HL-60/S4 treated with phorbol 12-myristate 13-acetate at 8.2 ng/mL for 4 days and 3 days (cell line): Measurements from ENCODE around the gene ARHGEF9.
"Not testable (repeated sequence)": the region's sequence is repeated elsewhere in the genome, so short reads cannot be mapped to it uniquely, and the experiment has no call there.

Source experiments
- in situ Hi-C: fragments of 300-500 bp; cut with MboI; formaldehyde crosslinking; loops from 2 replicates; pipeline ENCODE4 v1.15.0; 2022; ENCODE audit warnings: low sequenced_read_pairs

Gene ARHGEF9

GRCh38 chrX:63784902-63785707 is at the start of gene ARHGEF9:
TSS of gene ARHGEF9 (minus strand) at chrX:63785214. CDS start at chrX:63785145, 69 bp downstream.
- in situ Hi-C loops, result no loop called here

DNA sequence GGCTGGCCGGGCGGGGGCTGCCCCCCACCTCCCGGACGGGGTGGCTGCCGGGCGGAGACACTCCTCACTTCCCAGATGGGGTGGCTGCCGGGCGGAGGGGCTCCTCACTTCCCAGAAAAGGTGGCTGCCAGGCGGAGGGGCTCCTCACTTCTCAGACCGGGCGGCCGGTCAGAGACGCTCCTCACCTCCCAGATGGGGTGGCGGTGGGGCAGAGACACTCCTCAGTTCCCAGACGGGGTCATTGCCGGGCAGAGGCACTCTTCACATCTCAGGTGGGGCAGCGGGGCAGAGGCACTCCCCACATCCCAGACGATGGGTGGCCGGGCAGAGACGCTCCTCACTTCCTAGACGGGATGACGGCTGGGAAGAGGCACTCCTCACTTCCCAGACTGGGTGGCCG is 40.4 kb upstream of the ARHGEF9 start:
- in situ Hi-C loops, result not testable (repeated sequence)

GRCh38 chrX:63818156-63818555 is 33.1 kb upstream of the ARHGEF9 start:
- in situ Hi-C loops, result no loop called here

DNA sequence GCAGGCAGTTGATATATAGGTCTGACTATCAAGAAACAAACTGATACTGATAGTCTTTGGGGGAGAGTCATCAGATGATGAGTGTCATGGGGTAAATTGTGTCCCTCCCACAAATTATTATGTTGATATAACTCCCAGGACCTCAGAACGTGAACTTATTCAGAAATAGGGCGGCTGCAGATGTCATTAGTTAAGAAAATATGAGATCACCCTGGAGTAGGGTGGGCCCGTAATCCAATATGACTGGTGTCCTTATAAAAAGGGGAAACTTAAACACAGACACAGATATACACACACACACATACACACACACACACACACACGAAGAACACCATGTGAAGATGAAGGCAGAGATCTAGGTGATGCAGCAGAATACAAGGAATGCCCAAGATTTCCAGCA is 32.7 kb upstream of the ARHGEF9 start:
- in situ Hi-C loops, result no loop called here

DNA sequence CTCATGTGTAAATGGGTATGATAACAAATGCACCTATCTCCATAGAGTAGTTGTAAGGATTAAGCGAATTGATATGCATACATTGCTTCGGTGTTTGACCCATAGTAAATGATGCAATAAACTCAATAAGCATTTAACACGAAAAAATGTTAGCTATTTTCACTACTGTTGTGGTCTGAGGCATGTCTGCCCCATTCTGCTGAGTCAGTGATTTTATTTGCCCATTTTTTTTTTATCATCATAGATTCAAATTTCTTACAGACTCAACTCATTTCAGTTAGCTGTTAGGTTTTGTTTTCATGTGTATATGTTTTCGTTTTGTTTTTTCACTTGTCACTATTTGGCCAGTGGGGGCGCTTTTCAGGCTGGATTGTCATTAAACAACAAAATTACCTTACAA is 27.8 kb upstream of the ARHGEF9 start:
- in situ Hi-C loops, result no loop called here

- in situ Hi-C loops, result no loop called here
These were observed 25.7 kb upstream of the ARHGEF9 start for GRCh38 chrX:63810746-63811145.

- in situ Hi-C loops, result no loop called here
These were observed 24.2 kb upstream of the ARHGEF9 start for GRCh38 chrX:63809173-63809572.

- in situ Hi-C loops, result not testable (repeated sequence)
These were observed 10.4 kb upstream of the ARHGEF9 start for GRCh38 chrX:63795406-63795805.

DNA sequence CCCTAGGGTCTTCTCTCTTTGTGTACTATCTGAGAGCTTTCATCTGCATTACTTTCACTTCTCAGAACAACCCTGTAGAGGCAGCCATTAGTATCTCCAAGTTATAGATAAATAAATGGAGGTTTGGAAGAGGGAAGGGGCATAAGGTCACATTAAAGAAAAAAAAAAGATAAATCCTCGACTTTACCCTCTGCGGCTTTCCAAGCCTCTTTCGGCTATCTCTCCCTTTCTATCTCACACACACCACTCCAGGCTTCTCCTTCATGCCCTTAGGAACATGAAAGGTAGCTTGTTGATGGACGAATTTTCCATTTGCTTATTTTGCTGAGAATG is 660 bp upstream of the ARHGEF9 start:
- in situ Hi-C loops, result no loop called here

DNA sequence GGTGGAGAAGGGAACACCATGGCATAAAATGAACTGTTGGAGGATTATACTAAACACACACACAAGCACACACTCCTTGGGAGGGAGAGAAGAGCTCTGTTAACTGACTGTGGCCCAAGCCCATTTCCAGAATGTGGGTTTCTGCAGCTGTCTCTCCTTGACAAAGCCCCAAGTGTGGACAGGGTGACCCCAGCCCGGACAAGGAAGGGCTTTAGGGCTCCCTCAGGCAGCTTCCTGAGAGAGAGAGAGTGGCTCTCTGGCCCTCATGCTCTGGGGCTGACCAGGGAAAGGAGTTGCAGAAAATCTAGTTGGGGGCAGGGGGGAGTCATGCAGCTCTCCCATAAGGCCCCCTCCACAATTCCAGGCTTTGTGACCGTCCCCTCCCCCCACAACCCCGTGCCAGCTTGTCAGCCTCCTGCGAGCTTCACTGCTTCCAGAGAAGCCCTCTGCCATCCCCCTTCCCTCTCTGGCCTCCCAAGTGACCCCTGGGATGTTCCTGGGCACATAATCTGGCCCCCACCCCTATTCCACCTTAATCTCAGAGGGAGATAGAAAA is 590 bp downstream of the ARHGEF9 start:
- in situ Hi-C loops, result no loop called here

DNA sequence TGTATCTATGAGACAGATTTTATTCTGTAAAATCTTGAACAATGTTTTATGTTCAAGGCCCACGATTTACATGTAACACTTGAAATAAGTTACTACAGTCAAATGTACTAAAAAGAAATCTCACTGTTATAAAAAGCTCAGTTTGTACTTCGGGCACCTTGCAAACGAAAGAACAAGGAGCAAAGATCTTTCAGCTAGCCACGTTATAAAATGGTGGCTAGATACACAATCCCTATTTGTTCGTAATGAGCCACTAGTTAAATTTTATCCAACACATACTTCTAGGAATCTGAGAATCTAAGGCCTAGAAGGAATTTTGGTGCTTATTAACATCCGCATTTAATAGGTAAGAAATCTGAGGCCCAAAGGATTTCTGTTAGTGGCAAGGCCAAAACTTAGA is 2.5 kb downstream of the ARHGEF9 start:
- in situ Hi-C loops, result no loop called here

DNA sequence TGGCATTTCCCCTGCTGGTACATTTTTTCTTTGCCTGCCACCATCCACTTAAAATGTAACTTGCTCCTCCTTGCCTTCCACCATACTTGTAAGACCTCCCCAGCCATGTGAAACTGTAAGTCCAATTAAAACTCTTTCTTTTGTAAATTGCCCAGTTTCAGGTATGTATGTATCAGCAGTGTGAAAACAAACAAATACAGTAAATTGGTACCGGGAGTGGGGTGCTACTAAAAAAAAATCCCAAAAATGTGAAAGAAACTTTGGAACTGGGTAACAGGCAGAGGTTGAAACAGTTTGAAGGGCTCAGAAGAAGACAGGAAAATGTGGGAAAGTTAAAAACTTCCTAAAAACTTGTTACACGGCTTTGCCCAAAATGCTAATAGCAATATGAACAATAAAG is 16.3 kb downstream of the ARHGEF9 start:
- in situ Hi-C loops, result no loop called here

DNA sequence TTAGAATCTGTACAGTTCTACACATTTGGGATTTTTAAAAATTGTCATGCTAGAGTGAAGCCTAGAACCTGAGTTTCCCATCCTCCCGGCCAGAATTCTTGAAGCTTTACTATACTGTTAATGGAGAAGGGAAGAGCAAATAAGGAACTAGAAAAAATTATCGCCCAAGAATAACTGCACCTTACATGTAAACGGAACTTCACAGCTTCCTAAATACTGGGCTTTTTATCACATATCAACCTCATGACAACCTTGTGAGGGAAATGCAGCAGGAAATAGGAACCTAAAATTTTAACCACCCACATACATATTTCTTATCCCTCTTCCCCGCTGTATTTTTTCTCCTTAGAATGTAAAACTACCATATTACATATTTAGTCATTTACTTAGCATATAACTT is 19.3 kb downstream of the ARHGEF9 start:
- in situ Hi-C loops, result no loop called here

DNA sequence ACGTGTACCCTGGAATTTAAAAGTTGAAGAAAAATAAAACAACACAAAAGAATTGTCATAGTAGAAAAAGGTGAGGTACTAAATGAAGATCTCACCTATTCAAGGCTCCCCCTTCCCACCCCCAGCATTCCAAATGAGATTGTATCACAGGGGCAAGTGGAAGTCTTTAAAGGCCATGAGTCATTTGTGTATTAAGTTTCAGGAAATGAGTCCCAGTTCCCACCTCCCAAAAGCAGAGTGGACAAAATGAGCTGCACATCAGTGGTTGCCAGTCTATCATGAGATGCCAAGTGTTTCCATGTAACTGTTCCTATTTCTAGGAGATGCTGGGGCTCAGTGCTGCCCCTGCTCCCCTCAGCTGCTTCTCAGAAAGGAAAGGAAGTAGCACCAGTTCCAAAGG is 20.1 kb downstream of the ARHGEF9 start:
- in situ Hi-C loops, result no loop called here

GRCh38 chrX:63761639-63762038 is 23.4 kb downstream of the ARHGEF9 start:
- in situ Hi-C loops, result no loop called here

- in situ Hi-C loops, result no loop called here
These were observed 27.0 kb downstream of the ARHGEF9 start for GRCh38 chrX:63758011-63758410.

- in situ Hi-C loops, result no loop called here
These were observed 29.1 kb downstream of the ARHGEF9 start for GRCh38 chrX:63755892-63756291.

- in situ Hi-C loops, result no loop called here
These were observed 30.0 kb downstream of the ARHGEF9 start for GRCh38 chrX:63754860-63755579.

DNA sequence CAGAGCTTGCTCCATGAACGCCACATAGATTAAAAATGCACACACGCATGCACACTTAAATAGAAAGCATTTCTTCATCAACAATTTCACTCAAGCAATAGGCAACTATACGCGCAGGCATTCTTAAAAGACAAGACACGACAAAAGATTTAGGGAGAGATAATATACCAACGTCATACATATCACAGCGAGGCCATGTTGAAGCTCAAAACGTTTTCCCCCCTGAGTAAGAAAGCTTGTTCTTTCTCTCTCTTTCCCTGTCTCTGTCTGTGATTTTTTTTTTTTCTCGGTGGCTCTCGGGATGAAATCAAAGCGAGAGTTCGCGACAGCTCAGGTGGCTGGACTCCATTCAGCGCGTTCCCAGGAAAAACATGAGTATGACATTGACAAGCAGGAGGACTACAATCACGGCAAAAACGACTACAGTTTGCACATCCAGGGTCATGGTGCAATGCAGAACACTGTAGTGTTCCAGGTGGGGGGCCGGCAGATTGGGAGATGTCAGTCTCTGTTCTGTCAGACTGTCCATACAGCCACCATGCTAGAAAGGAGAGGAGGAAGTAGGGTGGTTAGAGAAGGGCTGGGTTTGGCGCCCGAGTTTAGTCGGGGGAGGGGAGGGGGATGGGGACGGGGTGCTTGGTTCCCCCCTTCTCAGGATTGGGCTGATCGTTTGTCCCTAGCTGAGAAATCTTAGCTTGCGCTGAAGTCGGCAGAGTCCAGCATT is 30.7 kb downstream of the ARHGEF9 start:
- in situ Hi-C loops, result no loop called here

- in situ Hi-C loops, result no loop called here
These were observed 33.5 kb downstream of the ARHGEF9 start for GRCh38 chrX:63751481-63751880.

GRCh38 chrX:63750811-63751210 is 34.2 kb downstream of the ARHGEF9 start:
- in situ Hi-C loops, result no loop called here

DNA sequence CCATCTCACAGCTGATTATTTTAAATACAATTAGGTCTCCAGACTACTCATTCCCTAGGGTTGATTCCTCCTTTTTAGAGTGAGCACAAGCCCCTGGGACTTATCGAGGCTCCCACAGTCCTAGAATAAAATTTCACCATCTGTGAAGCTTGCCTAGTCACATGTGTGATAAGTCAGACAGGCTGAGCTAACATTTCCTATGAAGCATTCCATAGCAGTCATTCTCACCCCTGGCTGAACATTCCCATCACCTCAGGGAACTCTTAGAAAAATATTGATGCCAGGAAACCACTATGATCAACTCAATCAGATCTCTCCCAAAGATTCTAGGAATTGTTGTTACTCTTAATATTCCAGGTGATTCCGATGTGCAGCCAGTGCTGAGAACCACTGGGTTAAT is 37.7 kb downstream of the ARHGEF9 start:
- in situ Hi-C loops, result no loop called here
